ENCODE data around the gene TIGD7.
"Not testable (repeated sequence)": the region's sequence is repeated elsewhere in the genome, so short reads cannot be mapped to it uniquely, and the experiment has no call there.

The TIGD7 gene

DNA sequence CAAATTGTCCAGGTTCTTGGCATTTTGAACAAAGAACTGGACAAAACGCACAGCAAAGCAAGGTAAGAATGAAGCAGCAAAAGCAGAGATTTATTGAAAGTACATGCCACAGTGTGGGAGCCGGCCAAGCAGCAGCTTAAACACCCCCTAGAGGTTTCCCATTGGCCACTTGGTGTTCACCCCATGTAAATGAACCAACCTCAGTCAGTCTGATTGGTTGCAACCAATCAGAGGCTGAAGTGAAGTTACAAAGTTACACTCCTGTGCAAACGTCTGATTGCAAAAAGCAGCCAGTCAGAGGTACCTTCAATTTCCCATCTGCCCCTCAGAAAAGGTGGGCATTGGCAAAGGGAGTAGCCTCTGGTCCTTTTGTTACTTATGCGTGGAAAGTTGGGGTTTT, 30.7 kb downstream of the TIGD7 start:
- no peak for DNase-seq (ENCODE audit: low spot score)
- TF ChIP-seq, protein P1, sequence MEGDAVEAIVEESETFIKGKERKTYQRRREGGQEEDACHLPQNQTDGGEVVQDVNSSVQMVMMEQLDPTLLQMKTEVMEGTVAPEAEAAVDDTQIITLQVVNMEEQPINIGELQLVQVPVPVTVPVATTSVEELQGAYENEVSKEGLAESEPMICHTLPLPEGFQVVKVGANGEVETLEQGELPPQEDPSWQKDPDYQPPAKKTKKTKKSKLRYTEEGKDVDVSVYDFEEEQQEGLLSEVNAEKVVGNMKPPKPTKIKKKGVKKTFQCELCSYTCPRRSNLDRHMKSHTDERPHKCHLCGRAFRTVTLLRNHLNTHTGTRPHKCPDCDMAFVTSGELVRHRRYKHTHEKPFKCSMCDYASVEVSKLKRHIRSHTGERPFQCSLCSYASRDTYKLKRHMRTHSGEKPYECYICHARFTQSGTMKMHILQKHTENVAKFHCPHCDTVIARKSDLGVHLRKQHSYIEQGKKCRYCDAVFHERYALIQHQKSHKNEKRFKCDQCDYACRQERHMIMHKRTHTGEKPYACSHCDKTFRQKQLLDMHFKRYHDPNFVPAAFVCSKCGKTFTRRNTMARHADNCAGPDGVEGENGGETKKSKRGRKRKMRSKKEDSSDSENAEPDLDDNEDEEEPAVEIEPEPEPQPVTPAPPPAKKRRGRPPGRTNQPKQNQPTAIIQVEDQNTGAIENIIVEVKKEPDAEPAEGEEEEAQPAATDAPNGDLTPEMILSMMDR (IDR thresholded peaks at IDR 0.05; ENCODE audit: extremely low read depth, insufficient read depth, missing control alignments): no peak
- in situ Hi-C loops (cut with MboI; ENCODE audit: low pct_unique_long_range_greater_than_20kb, low sequenced_read_pairs, unreplicated experiment): no loop called here

DNA sequence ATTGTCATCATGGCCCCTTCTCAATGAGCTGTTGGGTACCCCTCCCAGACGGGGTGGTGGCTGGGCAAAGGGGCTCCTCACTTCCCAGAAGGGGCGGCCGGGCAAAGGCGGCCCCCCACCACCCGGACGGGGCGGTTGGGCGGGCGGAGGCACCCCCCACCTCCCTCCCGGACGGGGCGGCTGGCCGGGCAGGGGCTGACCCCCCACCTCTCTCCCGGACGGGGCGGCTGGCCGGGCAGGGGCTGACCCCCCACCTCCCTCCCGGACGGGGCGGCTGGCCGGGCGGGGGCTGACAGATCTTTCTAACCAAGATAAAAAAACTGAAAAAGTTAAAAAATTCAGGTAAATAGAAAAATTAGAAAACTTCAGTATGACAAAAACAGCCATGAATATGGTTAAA, 33.9 kb downstream of the TIGD7 start:
- DNase-seq (ENCODE audit: low spot score): not testable (repeated sequence)

DNA sequence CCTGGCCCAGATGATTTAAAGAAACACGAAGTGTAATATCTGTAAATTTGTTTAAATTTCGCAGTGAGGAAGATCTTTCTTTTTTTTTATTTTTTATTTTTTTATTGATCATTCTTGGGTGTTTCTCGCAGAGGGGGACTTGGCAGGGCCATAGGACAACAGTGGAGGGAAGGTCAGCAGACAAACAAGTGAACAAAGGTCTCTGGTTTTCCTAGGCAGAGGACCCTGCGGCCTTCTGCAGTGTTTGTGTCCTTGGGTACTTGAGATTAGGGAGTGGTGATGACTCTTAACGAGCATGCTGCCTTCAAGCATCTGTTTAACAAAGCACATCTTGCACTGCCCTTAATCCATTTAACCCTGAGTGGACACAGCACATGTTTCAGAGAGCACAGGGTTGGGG, 34.5 kb downstream of the TIGD7 start:
- in situ Hi-C loops (cut with MboI; ENCODE audit: low pct_unique_long_range_greater_than_20kb, low sequenced_read_pairs, unreplicated experiment): not testable (repeated sequence)

More for the DNA sequence above, 33.9 kb downstream of the TIGD7 start:
- in situ Hi-C loops (cut with MboI; ENCODE audit: low pct_unique_long_range_greater_than_20kb, low sequenced_read_pairs, unreplicated experiment): not testable (repeated sequence)

DNA sequence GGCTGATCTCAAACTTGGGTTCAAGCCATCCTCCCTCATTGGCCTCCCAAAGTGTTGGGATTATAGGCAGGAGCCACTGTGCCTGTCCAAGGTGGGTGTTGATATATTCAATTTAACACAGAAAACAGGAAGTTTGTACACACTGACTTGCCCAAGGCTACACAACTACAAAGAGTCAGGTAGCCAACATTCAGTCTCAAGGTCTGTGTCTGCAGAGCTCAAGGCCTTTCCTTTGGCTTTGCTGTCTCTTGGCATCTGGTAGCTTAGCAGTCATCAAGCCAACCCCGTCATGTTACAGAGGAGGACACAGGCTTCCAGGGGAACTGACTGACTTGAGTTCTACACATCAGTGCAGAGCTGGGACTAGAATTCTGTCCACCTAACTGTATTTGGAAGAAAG, 36.9 kb downstream of the TIGD7 start:
- in situ Hi-C loops (cut with MboI; ENCODE audit: low pct_unique_long_range_greater_than_20kb, low sequenced_read_pairs, unreplicated experiment): no loop called here
- TF ChIP-seq, protein P1 (IDR thresholded peaks at IDR 0.05; ENCODE audit: extremely low read depth, insufficient read depth, missing control alignments): no peak

More for the DNA sequence above, 34.5 kb downstream of the TIGD7 start:
- not testable (repeated sequence) for DNase-seq (ENCODE audit: low spot score)

DNA sequence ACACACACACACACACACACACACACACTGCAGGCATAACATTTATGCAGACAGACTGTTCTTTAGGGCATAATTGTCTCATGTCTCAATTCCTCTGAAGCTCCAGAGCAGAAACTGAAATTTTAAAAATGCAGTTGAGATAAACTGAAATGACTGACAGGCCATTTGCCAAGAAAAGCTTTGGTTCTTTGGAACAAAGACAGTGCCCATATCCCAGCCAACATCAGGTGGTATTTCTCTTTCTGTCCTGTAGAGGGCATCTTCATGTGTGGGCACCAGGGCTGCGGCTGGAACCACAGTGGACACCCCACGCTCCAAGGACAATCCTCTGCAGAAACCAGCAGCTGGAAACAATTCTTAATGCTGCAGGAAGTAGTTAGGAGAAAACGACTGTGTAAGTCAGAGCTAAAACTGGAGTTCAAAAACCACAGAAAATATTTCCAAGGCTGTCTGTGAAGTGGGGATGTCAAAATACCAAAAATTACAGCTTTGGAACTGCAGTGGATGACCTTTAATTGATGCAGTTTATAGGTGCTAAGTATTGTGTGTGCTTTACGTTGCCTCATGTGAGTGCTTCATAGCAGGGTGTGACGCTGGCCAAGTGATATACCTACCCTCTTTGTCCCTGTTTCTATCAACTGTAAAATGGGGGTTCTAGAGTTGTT, 38.2 kb downstream of the TIGD7 start:
- TF ChIP-seq, protein P1 (IDR thresholded peaks at IDR 0.05; ENCODE audit: extremely low read depth, insufficient read depth, missing control alignments): peak; percentile 60
- in situ Hi-C loops (cut with MboI; ENCODE audit: low pct_unique_long_range_greater_than_20kb, low sequenced_read_pairs, unreplicated experiment): no loop called here
- DNase-seq (ENCODE audit: low spot score): no peak

More for the DNA sequence above, 36.9 kb downstream of the TIGD7 start:
- no peak for DNase-seq (ENCODE audit: low spot score)

DNA sequence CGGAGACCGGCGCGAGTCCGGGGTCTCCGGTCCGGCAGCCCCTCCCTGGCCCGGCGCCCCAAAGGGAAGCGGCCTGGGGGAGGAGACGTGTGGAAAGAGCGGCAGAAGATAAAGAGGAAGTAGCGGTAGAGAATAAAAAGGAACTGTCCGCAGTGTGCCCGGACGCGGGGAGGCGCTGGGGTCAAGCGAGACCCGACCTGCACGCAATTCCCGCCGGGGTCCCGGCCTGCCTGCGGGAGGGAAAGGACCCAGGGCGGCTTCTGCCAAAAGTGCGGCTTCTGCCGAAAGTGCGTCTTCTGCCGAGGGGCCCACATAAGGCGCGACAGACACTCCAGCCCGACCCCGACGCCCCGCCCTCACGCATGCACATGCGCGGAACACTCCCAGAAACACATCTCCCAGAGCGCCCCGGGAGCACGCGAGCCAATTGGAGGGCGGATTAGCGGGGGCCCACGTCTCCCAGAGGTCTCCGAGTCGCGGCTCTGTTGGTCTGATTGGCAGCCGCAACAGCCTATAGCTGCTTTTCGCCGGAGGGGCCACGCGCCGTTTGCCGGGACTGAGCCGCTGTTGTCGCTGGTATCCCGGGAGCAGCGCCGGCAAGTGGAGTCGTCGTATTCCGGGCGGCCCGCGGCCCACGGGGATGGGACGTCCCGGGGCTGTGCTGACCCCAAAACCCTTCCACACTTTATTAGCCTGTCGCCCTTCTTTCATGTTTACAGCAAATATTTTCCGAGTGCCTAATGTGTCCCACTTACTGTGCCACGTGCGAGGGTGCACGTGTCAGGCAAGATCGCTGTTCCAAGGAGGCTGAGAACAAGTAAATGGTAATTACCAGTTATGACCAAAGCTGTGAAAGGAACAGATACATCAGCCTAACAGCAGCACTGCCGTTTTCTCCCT, 40.8 kb downstream of the TIGD7 start:
- TF ChIP-seq, protein P1 (IDR thresholded peaks at IDR 0.05; ENCODE audit: extremely low read depth, insufficient read depth, missing control alignments): peak; percentile 47
- in situ Hi-C loops (cut with MboI; ENCODE audit: low pct_unique_long_range_greater_than_20kb, low sequenced_read_pairs, unreplicated experiment): no loop called here
- DNase-seq (ENCODE audit: low spot score): peak; percentile 98

DNA sequence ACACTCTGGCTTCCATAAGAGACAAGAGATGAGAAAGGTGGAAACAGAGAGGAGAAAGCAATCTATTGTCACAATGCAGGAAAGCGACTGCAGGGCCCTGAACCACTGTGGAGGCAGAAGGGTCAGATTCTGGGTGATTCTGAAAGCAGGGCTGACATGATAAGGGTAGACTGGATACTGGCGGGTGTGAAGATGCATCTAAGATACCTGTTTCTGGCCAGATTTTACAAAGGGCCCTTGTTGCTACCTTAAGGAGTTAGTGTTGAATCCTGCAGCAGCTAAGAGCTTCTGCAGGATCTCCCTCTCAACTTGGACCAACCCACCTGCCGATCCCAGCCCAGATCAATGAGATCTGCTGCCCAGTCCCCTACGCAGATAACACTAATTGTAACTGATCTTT, 42.7 kb downstream of the TIGD7 start:
- in situ Hi-C loops (cut with MboI; ENCODE audit: low pct_unique_long_range_greater_than_20kb, low sequenced_read_pairs, unreplicated experiment): no loop called here
- DNase-seq (ENCODE audit: low spot score): no peak
- TF ChIP-seq, protein P1 (IDR thresholded peaks at IDR 0.05; ENCODE audit: extremely low read depth, insufficient read depth, missing control alignments): no peak
